Panc1 (cell line): ENCODE measurements around the gene TMEM170A.

Experiments used
- POLR2AphosphoS5 ChIP-seq: IDR thresholded peaks from 2 replicates; pipeline ENCODE4 v1.6.1; 2012; ENCODE audit warnings: mild to moderate bottlenecking, low read depth, low read length, moderate library complexity
- TF ChIP-seq, protein P1 (sequence below): fragments of 450-650 bp; IDR thresholded peaks from 2 replicates; pipeline ENCODE4 v1.5.1; 2017; ENCODE audit warnings: mild to moderate bottlenecking

DNA sequence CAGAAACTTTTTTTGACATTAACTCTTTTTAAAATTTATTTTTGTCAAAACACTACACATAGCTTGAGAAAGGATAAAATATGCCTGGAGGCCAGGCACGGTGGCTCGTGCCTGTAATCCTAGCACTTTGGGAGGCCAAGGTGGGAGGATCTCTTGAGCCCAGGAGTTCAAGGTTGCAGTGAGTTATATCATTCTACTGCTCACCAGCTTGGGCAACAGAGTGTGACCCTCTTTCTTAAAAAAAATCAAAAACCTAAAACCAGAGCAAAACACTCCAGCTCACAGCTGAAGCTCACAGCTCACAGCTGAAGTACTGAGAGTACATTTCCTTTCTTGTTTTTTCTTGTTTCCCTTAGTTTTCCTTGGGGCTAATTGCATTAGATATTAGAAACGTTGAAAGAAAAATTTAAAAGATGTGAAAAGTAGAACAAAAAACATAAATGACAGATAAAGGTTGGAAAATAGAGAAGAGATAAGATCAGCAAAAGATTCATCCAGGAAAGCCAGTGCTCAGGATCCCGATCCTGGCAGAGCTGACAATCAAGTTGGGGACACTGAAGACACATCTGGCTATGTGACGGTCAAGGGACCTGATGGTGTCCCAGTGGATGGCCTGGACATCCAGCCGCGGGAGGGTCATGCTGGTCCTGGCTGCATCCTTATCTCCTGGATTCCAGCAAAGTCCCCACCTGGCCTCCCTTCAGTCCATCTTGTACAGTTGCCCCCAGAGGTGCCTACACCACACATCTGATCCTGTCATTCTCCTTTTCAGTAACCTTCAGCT, 20.9 kb upstream of the TMEM170A start:
- TF ChIP-seq, protein P1, sequence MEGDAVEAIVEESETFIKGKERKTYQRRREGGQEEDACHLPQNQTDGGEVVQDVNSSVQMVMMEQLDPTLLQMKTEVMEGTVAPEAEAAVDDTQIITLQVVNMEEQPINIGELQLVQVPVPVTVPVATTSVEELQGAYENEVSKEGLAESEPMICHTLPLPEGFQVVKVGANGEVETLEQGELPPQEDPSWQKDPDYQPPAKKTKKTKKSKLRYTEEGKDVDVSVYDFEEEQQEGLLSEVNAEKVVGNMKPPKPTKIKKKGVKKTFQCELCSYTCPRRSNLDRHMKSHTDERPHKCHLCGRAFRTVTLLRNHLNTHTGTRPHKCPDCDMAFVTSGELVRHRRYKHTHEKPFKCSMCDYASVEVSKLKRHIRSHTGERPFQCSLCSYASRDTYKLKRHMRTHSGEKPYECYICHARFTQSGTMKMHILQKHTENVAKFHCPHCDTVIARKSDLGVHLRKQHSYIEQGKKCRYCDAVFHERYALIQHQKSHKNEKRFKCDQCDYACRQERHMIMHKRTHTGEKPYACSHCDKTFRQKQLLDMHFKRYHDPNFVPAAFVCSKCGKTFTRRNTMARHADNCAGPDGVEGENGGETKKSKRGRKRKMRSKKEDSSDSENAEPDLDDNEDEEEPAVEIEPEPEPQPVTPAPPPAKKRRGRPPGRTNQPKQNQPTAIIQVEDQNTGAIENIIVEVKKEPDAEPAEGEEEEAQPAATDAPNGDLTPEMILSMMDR: no peak
- TF ChIP-seq POLR2AphosphoS5: no peak
